Stimulated activated CD4-positive, alpha-beta T cell treated with anti-CD3 and anti-CD28 coated beads, Interleukin-4, amount 100 ng/mL, for 4 hours (primary cell): ENCODE results near the gene NANOS1.
"Not testable (repeated sequence)": the region's sequence is repeated elsewhere in the genome, so short reads cannot be mapped to it uniquely, and the experiment has no call there.

ENCODE experiments used
- DNase-seq, 2 experiments: peaks; one replicate each; pipeline ENCODE4 v3.0.0-alpha.2; 2020

Gene NANOS1

GRCh38 chr10:119020627-119020946 is 8.9 kb upstream of the NANOS1 start:
- peak in 1 of 2 experiments; percentile 36 for DNase-seq

GRCh38 chr10:119022846-119023552 is 6.5 kb upstream of the NANOS1 start:
- no peak for DNase-seq

GRCh38 chr10:119023553-119023868 is 6.0 kb upstream of the NANOS1 start:
- no peak for DNase-seq

DNA sequence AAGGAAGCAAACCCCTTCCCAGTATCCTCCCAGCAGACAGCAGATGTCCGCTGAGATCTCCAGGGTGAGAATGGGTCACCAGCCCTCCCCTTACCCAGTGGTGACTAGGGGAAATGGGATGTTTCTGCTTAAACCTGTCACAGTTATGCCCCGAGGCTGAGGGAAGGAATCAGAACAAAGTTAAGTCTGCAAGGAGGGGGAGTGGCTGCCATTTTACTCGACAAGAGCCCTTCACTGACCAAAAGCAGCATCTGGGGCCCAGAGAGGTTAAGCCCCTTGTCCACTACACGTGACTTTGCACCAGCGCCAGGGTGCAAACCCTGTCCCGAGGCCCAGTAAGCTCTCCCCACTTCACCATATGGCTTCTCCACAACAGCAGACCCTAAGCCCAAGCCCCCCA is 4.6 kb upstream of the NANOS1 start:
- no peak for DNase-seq

DNA sequence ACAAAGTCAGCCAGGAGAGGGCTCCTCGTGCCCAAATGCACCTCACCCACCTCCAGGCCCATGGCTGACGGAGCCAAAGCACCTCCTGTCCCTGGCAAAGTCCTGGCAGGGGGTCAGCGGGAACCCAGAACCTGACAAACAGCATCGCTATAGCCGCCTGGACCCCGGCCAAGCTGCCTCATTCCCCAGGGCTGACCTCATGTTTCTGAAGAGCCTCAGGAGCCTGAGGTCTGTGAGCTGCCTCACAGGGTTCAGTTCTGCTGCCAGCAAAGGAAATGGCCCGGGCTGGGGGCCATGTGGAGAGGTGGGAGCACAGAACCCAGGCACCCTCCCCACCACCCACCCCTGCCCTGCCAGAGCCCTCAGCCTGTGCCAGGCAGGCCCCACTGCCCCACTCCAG is 4.2 kb upstream of the NANOS1 start:
- no peak for DNase-seq

DNA sequence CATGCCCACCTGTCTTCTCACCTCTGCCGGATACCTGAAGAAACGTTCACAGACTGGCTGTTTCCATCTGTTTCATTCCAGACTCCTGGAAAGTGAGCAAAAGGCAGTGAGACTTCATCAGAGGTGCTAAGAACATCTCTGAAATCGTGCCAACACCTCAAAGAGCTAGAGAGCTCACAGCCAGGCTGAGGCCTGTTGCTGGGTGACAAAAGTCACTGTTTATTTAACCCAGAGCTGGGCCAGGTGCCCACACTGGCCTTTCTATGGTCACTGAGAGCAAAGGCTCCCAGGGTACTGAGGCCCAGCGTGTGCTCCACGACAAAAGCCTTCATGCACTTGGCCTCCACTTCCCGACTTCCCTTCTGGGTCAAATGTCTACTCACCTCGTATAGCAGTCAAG is 3.7 kb upstream of the NANOS1 start:
- DNase-seq: no peak

- DNase-seq: no peak
Observed at GRCh38 chr10:119026301-119027110, 3.0 kb upstream of the NANOS1 start.

DNA sequence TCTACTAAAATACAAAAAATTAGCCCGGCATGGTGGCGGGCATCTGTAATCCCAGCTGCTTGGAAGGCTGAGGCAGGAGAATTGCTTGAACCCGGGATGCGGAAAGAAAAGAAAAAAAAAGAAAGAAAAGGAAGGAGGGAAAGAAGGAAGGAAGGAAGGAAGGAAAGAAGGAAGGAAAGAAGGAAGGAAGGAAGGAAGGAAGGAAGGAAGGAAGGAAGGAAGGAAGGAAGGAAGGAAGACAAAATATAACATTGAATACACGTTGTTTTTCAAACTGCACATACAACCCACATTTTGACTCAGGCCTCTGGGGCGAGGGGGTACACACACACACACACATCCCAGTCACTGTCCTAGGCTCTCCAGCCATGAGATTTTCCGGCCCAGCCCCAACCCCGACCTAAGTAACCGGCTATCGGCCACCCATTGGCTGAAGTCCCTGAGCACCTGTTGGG is 1.0 kb upstream of the NANOS1 start:
- not testable (repeated sequence) for DNase-seq

- peak; percentile 78 to 86 for DNase-seq
Observed at GRCh38 chr10:119028900-119029612, 458 bp upstream of the NANOS1 start.

- peak; percentile 33 to 43 for DNase-seq
Observed at GRCh38 chr10:119030421-119031250, 1.1 kb downstream of the NANOS1 start.

DNA sequence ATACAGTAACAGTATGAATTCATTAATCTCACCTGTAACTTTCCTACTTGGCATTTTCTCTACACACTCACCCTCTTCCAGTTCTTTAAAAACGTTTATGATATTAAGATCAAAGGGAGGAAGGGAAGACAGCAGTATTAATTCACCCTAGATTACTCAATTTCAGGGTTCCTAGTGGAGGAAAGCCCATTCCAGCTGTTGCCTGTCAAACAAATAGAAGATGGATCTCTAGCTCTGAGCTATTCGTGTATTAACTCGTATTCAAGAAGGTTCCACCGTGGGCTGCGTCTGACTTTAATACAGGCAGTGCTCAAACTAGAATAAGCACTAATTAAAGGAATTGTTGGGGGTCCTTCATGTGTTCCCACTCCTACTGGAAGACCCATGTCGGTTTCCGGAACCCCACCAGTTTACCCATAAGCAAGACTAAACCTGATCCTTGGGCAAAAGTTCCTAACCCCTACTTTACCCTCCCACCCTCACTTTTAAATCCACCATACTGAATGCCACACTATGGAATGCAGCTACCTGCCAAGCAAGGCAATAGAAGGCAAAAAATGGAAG is 2.1 kb downstream of the NANOS1 start:
- no peak for DNase-seq

GRCh38 chr10:119039161-119039560 is 9.6 kb downstream of the NANOS1 start:
- no peak for DNase-seq

- DNase-seq: no peak
Observed at GRCh38 chr10:119041326-119041725, 11.8 kb downstream of the NANOS1 start.

GRCh38 chr10:119042169-119042568 is 12.7 kb downstream of the NANOS1 start:
- DNase-seq: no peak

GRCh38 chr10:119045561-119045960 is 16.0 kb downstream of the NANOS1 start:
- no peak for DNase-seq

- no peak for DNase-seq
Observed at GRCh38 chr10:119049361-119049760, 19.8 kb downstream of the NANOS1 start.

DNA sequence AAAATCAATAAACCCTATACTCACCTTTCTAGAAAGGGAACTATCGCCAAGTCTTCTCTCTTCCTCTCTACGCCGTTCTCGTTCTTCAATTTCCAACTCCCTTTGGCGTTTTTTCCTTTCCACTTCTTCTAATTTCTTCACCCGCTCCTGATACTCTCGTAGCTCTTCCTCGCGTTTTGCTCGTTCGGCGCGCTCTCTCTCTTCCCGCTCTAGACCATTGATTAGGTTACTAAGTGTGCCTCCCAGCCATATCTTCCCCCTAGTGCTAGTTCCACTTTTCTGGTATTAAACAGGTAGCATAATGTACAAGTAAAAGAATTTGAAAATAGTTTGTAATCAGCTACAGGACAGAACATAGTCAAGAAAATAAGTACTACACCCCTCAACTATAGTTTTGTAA is 20.3 kb downstream of the NANOS1 start:
- DNase-seq: no peak

DNA sequence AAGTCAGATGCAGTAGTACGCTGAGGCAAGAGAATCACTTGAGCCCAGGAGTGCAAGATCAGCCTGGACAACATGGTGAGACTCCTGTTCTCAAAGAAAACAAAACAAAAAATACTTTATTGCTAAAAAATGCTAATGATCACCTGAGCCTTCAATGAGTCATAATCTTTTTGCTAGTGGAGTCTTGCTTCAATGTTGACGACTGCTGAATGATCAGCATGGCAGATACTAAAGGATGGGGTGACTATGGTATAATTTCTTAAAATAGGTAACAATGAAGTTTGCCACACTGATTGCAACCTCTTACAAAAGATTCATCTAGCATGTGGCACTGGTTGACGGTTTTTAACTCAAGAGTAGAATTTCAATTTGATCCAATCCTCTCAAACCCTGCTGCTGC is 22.3 kb downstream of the NANOS1 start:
- DNase-seq: no peak

DNA sequence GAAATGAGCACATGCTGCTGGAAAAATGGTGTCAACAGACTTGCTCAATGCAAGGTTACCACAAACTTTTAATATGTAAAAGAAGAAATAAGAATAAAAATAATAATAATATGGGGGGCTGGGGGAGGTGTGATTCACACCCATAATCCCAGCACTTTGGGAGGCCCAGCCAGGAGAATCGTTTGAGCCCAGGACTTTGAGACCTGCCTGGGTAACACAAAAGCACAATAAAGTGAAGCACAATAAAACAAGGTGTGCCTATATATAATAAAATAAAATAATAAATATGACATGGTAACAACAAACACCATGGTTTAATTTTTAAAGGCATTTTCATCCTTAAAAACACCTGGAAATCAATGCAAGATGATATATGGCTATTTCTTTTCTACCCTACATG is 26.0 kb downstream of the NANOS1 start:
- no peak for DNase-seq

GRCh38 chr10:119058010-119058409 is 28.5 kb downstream of the NANOS1 start:
- DNase-seq: no peak

DNA sequence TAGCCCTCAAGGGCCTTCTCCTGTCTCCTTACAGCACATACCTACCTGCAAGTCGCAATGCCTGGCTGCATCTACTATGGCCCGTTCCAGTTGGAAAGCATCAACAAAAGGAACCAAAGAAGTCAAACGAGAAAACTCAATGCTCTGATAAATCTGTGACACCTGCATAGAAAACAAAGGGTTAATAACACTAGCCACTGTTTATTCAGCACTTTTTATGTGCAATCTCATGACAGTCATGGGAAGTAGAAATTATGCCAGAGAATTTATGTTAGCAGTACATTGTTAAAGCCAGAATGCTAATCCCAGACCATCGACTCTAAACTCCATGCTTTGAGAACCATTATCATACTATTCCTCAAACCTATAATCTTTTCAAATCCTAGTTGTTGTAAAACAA is 30.0 kb downstream of the NANOS1 start:
- no peak for DNase-seq

- no peak for DNase-seq
Observed at GRCh38 chr10:119060107-119060506, 30.6 kb downstream of the NANOS1 start.

- no peak for DNase-seq
Observed at GRCh38 chr10:119061352-119061751, 31.8 kb downstream of the NANOS1 start.
